ENCODE data around the gene ATG2B. TPM values are rescaled to one million over a fixed set of nuclear protein-coding genes. Genes with fewer than 3 reads are reported as not detected.
"Not testable (repeated sequence)": the region's sequence is repeated elsewhere in the genome, so short reads cannot be mapped to it uniquely, and the experiment has no call there.

Gene ATG2B
- total RNA-seq, 1 donor: 16.2 TPM

DNA sequence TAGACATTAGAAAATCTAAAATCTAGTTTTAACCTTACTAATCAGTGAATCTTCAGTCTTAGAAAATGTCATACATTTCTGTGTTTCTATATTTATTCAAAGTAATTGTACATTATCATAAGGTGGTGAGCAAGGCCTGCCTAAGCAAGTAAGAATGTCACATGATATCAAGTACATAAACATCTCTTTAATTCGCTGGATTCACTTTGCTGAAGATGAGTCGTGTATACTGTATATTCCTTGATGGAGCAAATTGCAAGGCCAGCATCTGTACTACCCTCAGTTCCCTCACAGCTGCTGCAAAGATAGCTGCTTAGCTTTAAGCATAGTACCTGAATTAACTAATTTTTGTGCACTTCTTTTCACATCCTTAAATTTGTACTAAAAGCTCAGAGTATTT lies 20.3 kb upstream of the ATG2B start:
- no peak for DNase-seq (ENCODE audit: low read depth in 2 of 3, low spot score in 2 of 3)

DNA sequence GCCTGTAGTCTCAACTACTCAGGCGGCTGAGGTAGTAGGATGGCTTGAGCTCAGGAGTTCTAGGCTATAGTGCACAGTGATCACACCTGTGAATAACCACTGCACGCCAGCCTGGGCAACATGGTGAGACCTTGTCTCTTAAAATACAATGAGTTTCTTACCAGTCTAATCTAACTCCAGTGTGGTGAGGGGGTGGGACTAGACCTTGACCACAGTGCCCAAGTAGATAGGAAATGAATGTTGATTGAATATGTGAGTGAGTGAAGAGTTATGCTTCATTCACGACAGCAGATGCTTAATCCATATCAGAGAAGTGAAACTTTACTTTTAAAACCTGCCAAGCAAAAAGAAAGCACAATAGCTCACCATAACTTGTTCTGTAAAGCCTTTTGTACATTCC lies 17.6 kb upstream of the ATG2B start:
- DNase-seq (ENCODE audit: low read depth in 2 of 3, low spot score in 2 of 3): no peak

DNA sequence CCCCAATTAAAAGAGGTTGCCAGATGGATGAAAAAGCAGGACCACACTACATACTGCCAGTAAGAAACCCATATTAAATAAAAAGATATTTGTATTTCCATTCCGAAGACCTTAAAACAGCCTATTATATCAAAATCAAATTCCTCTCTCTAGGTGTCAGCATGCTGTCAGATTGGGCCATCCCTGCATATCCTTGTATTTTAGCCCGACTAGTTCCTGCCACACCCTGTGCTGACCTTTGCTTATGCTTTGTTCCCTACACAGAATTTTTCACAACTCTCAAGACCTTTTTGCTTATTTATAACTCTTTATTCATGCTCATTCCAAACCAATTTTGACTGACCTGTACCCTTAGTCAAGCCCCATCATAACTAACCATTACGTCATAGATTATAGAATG lies 13.0 kb upstream of the ATG2B start:
- DNase-seq (ENCODE audit: low read depth in 2 of 3, low spot score in 2 of 3): no peak

DNA sequence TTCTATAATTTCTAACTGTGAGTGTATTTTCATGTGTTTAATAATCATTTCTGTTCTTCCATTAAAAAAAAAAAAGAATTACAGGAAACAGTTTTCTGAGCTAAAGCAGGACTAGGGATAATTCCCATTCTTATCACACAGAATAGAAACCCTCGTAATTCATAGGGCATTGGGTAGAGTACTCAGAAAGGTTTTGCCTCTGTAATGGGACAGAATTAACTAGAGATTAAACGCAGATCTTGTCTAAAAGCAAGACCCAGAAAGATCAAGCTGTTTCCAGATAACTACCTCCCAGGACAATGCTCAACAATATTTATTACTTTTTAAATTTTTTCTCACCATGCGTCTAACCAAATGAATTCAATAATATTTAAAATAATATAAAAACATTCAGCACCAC lies 10.4 kb upstream of the ATG2B start:
- DNase-seq (ENCODE audit: low read depth in 2 of 3, low spot score in 2 of 3): no peak

DNA sequence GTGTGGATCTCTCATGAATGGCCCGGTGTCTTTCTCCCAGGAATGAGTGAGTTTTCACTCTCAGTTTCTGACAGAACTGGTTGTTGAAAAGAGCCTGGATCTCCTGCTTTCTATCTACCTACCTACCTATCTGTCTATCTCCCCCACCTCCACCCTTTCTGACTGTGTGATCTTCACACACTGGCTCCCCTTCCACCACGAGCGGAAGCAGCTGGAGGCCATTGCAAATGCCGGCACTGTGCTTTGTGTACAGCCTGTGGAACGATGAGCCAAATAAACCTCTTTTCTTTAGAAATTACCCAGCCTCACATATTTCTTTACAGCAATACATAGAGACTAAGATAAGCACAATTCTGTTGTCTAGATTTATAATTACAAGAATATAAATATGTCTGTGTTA lies 7.4 kb upstream of the ATG2B start:
- no peak for DNase-seq (ENCODE audit: low read depth in 2 of 3, low spot score in 2 of 3)

DNA sequence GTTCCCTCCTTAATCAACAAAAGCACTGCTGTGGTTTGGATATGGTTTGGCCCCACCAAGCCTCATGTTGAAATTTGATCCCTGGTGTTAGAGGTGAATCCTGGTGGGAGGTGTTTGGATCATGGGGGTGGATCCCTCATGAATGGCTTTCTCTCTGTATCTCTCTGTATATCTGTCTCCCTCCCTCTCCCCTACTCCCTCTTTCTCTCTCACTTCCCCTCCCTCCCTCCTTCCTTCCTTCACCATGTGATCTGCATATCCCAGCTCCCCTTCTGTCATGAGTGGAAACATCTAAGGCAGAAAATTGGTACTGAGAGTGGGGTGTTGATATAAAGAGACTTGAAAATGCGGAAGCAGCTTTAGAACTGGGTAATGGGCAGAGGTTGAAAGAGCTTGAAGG lies 5.4 kb upstream of the ATG2B start:
- DNase-seq (ENCODE audit: low read depth in 2 of 3, low spot score in 2 of 3): no peak

DNA sequence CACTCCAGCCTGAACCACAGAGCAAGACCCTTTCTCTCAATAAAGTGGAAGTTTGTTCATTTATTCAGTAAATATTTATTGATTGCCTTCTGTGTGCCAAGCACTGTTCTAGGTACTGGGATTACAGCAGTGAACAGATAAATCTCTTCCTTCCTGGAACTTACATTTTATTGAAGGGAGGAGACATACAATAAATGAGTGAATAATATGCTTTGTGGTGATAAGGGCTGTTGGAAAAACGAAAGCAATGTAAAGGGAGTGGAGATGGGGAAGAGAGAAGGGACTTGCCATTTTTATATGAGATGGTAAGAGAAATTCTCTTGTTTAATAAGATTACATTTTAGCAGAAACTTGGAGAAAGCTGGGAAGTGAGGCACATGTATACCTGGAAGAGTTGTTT lies 1.8 kb upstream of the ATG2B start:
- DNase-seq (ENCODE audit: low read depth in 2 of 3, low spot score in 2 of 3): no peak

DNA sequence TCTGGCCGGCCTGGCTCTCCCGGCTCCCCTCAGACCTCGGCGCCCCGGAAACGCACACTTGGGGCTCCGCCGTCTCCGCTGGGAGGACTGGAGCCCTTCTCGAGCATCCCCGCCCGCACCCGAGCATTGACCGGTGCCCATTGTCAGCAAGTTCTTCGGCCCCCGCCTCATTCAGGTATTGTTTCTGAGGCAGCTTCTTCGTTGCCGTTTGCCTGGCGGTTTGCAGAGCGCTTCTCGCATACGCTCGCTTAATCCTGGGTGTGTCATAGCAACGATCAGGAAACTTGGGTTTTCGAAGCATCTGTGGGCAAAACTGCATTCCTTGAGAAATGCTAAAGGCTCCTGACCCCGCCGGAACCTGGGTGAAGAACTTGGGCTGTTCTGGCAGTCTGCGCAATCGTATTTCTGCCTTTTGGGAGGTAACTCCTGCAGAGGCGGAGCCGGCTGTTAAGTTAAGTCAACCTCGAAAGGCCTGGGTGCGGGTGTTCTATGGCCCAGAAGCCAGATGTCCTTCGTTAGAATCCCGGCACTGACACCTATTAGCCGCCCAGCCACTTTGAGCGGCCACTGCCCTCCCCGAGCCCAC lies 703 bp upstream of the ATG2B start:
- peak in 2 of 3 donors; percentile 31 to 48 for DNase-seq (ENCODE audit: low read depth in 2 of 3, low spot score in 2 of 3)

DNA sequence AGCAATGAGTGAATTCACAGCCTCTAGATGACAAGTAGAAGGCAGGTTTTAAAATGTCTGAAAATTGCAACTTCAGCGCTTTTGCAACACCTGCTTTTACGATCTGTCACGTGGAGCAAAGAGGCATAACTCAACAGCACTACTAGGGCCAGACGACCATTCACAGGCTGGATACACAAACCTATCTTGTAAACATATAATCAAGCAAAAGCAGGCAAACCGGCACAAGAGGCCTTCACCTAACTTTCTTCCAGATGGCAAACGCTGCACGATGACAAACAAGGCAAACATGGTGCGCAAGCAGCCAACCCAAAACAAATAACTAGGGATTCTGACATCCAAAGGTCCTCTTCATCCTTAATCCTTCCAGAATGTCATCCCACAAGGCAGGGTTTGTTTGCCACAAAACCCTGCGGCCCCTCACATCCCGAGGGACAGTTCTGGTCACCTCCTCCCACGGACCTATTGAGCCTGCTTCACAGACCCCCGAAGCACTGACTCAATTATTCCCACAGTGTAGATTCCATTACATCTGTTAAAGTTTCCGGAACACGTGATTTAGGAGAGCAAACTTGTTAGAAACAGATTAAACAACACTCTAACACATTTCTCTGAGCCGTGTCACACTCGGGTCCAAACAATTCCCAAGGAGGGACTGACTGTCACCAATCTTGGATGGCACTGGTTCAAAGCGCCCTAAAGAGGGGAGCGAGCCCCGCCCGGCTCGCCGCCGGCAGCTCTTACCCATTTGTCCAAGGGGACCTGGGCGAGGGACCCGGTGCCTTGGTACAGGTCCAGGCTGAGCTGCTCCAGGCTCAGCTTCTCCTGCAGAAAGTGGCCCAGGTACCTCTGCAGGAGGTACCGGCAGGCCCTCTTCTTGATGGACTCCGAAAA lies 823 bp downstream of the ATG2B start:
- peak; percentile 45 to 77 (median 68) for DNase-seq (ENCODE audit: low read depth in 2 of 3, low spot score in 2 of 3)

DNA sequence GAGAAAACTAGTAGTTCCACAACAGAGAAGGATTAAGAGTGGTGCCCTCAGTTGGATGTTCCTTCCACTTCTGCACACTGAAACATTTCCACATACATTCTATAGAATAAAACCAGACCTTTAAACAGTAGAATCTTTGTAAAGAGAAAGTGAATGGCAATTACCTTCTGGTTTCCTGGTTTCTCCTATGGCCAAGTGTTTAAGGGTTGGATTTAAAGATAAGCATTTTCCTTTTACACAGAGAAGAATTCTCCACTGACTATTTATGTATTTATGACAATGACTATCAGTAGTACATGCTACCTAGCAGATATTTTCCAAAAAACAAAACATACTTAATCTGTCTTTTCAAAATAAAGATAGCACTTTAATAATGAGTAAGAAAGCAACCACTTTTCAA lies 3.2 kb downstream of the ATG2B start:
- DNase-seq (ENCODE audit: low read depth in 2 of 3, low spot score in 2 of 3): no peak

DNA sequence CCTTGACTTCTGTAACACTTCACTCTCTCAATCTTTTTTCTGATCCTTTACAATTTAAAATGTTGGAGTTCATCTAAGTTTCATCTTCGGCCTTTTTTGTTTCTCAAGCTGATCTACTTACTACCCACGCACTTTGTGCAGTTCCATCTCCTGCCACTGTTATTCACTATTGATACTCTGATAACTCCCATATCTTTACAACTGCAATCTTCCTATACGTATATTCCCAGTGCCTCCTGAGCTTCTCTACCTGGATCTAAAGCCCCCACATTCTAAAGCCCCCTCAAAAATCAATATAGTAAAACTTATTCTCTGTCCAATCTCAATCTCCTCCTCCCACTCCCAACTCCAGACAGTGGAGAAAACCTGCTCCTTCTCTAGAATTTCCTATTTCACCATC lies 5.9 kb downstream of the ATG2B start:
- no peak for DNase-seq (ENCODE audit: low read depth in 2 of 3, low spot score in 2 of 3)

DNA sequence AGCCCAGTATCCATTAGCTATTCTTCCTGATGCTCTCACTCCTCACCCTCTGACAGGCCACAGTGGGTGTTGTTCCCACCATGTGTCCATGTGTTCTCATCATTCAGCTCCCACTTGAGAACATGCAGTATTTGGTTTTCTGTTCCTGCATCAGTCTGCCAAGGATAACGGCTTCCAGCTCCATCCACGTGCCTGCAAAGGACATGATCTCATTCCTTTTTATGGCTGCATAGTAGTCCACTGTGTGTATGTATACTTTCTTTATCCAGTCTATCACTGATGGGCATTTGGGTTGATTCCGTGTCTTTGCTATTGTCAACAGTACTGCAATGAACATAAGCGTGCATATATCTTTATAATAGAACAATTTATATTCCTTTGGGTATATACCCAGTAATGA lies 8.9 kb downstream of the ATG2B start:
- DNase-seq (ENCODE audit: low read depth in 2 of 3, low spot score in 2 of 3): no peak

DNA sequence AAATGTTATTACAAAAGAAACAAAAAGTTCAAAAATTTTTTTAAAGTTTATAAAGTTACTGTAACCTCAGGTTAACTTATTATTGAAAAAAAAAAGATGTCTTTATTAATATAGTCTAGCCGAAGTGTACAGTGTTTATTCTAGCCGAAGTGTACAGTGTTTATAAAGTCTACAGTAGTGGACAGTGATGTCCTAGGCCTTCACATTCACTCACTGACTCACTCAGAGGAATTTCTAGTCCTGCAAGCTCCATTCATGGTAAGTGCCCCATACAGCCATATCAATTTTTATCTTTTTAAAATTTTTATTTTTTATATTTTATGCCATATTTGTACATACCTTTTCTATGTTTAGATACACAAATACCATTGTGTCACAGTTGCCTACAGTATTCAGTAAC lies 10.4 kb downstream of the ATG2B start:
- no peak for DNase-seq (ENCODE audit: low read depth in 2 of 3, low spot score in 2 of 3)

DNA sequence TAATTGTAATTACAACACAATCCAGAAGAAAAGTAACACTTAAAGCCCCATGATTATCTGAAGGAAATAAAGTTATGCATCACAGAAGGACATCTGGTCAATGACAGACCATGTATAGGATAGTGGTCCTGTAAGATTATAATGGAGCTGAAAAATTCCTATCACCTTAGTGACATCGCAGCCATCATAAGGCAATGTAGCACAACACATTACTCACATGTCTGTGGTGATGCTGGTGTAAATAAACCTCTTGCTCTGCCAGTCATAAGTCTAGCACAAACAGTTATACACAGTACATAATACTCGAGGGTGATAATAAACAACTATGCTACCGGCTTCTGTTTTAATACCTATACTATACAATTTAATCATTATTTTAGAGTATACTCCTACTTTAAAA lies 11.2 kb downstream of the ATG2B start:
- DNase-seq (ENCODE audit: low read depth in 2 of 3, low spot score in 2 of 3): no peak

DNA sequence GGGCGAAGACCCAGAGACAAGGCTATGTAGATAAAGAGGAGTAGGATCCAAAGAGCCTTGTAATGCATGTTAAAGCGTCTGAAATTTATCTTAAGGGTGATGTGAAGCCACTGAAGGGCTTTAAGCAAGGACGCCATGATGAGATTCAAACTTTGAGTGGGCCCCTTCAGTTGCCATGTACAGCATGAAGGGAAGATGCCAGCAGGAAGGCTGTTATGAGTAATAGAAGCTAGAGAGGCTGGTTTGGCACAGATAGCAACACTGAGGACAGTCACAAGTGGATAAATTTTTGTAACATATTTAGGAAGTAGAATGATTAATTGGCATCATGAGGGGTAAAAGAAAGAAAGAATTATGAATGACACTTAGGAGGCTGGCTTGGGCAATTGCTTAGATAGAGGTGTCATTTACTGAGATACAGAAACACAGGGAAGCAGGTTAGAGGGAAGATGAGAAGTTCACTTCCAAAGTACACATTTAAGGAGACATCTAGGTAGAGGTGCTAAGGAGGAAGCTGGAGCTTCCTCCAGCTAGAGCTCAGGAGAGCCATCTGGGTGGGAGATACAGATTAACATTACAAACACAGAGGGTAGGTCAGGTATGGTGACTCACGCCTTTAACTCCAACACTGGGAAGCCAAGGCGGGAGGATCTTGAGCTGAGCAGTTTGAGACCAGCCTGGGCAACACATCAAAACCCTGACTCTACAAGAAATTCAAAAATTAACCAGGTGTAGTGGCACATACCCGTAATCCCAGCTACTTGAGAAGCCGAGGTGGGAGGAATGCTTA lies 13.7 kb downstream of the ATG2B start:
- DNase-seq (ENCODE audit: low read depth in 2 of 3, low spot score in 2 of 3): peak in 2 of 3 donors; percentile 16 to 64

DNA sequence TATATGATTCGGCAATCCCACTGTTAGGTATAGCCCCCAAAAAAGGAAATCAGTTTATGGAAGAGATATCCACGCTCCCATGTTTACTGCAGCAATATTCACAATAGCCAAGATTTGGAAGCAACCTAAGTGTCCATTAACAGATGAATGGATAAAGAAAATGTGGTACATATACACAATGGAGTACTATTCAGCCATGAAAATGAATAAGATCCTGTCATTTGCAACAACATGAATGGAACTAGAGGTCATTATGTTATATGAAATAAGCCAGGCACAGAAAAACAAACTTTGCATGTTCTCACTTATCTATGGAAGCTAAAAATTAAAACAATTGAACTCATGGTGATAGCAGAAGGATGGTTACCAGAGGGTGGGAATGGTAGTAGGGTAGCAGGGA lies 15.2 kb downstream of the ATG2B start:
- DNase-seq (ENCODE audit: low read depth in 2 of 3, low spot score in 2 of 3): not testable (repeated sequence)

DNA sequence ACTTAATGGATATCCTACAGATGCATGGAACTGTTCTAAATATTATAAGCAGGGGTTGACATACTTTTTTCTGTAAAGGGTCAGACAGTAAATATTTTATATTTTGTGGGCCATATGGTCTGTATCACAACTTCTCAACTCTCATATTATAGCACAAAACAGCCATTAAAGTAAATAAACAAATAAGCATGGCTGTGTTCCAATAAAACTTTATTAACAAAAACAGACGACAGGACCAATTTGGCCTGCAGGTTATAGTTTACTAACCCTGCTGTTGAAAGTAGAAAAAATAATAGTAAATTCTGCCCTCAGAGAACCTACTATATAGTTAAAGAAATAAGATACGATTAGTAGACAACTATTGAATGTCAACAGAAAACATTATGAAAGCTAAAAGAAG lies 17.5 kb downstream of the ATG2B start:
- DNase-seq (ENCODE audit: low read depth in 2 of 3, low spot score in 2 of 3): no peak

DNA sequence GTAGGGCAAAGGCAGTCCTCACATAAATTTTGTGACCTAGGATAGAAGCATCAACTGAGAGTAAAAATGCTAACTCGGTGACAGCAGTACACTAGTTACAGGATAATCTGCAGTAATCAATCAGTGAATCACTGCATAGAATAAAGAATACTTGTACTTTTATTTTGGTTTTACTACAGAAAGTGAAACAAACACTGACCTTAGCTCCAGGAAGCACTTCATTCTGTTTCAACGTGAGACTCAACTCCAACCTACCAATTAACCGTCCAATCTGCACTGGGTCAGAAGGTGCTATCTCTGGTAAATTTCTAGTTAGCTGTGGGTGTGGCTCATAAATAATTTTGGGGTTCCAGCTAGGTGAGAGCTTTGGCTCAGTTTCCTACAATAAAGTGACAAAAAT lies 21.8 kb downstream of the ATG2B start:
- no peak for DNase-seq (ENCODE audit: low read depth in 2 of 3, low spot score in 2 of 3)

DNA sequence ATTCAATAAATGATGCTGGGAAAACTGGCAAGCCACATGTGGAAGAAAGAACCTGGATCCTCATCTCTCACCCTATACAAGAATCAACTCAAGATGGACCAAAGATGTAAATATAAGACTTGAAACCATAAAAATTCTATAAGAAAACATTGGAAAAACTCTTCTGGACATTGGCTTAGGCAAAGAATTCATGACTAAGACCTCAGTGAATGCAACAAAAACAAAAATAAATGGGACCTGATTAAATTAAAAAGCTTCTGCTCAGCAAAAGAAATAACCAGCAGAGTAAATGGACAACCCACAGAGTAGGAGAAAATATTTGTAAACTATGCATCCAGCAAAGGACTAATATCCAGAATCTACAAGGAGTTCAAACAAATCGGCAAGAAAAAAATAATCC lies 24.6 kb downstream of the ATG2B start:
- DNase-seq (ENCODE audit: low read depth in 2 of 3, low spot score in 2 of 3): no peak

DNA sequence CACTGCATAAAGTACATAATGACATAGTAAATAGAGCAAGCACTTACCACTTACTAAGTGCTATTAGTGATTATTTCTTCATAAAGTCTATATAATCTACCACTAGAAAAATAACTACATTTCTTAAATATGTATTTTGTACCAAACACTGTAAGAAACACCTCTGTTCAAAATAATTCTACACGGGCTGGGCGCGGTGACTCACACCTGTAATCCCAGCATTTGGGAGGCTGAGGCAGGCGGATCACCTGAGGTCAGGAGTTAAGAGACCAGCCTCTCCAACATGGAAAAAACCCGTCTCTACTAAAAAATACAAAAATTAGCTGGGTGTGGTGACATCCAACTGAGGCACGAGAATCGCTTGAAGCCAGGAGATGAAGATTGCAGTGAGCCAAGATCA lies 38.9 kb downstream of the ATG2B start:
- no peak for DNase-seq (ENCODE audit: low read depth in 2 of 3, low spot score in 2 of 3)

DNA sequence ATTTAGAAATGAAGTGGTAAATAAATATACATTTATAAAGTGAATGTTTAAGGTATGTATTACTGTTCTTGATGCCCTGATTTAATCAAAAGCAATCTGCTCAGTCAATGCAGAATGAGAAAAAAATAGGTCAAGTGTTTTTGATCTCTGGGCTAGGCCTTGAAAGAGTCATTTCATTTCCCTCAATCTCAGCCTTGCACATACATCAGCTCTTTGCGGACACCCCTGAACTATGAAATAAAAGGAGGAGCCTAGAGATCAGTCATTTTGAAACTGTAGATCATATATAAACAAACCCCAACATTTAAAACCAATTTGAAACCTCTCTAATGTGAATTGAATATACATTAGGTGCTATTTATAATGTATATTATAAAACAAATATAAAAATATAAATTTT lies 42.5 kb downstream of the ATG2B start:
- no peak for DNase-seq (ENCODE audit: low read depth in 2 of 3, low spot score in 2 of 3)

DNA sequence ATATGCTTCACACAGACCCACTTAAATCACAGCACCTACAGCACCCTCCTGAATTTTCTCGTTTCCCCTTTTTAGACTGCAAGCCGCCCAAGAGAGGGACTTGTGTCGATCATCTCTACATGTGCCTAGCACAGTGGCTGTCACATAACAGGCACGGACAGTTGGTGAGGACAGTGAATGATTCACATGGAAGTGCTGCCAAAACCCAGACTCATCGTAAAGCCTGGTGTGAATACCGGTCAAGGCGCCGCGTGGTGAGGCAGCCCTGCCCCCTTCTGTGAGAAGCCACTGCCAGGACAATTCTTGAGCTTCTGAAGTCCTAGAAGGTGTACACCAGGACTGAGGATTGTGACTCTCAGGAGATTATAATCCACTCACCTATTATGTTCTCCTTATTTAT lies 44.3 kb downstream of the ATG2B start:
- no peak for DNase-seq (ENCODE audit: low read depth in 2 of 3, low spot score in 2 of 3)

Measured in hematopoietic multipotent progenitor cell (in vitro differentiated cells).